HG03378 (cell line): ENCODE measurements around the gene OR51M1.
"Not testable (repeated sequence)": the region's sequence is repeated elsewhere in the genome, so short reads cannot be mapped to it uniquely, and the experiment has no call there.

Experiments used
- ATAC-seq: cut with Tn5 transposase; IDR thresholded peaks from one replicate; pipeline ENCODE4 v1.9.1; 2021; ENCODE audit warnings: mild to moderate bottlenecking, moderate library complexity; ENCODE audit not compliant: unreplicated experiment

The OR51M1 gene

GRCh38 chr11:5383576-5383975 is at the start of gene OR51M1:
Gene OR51M1, plus strand, starts transcription at chr11:5383812. Its CDS starts 5,587 bp downstream, at chr11:5389399.
- no peak for ATAC-seq

- no peak for ATAC-seq
Measured at GRCh38 chr11:5335170-5335569, 48.4 kb upstream of the OR51M1 start.

DNA sequence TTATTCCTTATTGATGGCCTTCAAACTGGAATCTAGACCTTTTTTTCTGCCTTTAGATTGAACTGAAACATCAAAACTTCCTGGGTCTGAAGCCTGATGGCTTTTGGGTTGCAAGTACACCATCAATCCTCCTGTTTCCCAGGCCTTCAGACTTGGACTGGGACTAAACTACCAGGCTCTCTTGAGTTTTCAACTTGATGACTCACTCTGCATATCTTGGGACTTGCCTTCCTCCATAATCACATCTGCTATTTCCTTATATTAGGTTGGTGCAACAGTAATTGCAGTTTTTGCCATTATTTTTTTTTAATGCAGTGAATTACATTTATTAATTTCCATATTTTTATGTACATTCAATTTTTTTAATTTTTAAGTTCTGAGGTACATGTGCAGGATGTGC is 47.3 kb upstream of the OR51M1 start:
- ATAC-seq = no peak

DNA sequence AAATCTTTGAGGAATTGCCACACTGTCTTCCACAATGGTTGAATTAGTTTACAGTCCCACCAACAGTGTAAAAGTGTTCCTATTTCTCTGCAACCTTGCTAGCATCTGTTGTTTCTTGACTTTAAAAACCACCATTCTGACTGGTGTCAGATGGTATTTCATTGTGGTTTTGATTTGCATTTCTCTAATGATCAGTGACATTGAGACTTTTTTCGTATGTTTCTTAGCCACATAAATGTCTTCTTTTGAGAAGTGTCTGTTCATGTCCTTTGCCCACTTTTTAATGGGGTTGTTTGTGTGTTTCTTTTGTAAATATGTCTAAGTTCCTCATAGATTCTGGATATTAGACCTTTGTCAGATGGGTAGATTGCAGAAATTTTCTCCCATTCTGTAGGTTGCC is 46.4 kb upstream of the OR51M1 start:
- ATAC-seq = not testable (repeated sequence)

- peak; percentile 84 for ATAC-seq
Measured at GRCh38 chr11:5339771-5340322, 43.8 kb upstream of the OR51M1 start.

DNA sequence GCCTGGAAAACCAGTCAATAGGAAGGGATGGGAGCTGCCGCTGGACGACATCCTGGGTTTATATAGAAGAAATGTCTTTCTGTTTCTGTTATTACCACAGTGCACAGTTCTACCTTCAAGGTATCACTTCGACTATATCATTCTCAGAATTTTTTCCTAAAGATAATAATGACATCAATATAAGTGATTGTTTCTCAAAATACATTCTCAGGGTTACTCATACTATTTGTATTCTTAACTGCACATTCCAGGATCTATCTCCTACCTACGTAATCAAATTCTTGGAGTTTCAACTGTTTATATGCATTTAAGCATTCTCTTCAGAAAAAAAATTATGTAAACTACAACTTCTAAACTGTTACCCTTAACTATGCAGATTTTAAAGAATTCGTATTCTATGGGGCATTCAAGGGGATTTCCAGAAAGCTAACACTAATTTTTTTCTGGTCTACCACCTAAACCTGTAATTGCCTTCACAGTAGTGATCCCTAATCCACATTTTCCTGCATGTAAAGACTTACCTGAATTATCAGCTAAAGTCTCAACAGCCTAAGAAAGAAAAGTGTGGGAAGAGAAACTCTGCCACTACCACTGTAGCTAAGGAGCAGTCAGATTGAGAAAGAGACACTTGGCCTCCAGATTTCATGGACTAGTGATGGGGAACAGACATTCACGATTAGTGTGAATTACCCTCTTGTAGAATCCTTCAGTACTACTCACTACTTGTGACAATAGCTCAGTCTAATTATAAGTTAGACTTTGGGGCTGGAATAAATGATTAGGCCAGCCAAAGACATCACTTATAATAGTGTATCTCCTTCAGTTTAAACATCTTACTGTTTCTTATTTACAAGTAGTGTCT is 39.9 kb upstream of the OR51M1 start, which contains the start of gene OR51B5:
OR51B5 (minus strand) TSS at position 51 of the 862 bp plus-strand sequence; CDS start at position 51, 0 bp downstream.
- no peak for ATAC-seq

DNA sequence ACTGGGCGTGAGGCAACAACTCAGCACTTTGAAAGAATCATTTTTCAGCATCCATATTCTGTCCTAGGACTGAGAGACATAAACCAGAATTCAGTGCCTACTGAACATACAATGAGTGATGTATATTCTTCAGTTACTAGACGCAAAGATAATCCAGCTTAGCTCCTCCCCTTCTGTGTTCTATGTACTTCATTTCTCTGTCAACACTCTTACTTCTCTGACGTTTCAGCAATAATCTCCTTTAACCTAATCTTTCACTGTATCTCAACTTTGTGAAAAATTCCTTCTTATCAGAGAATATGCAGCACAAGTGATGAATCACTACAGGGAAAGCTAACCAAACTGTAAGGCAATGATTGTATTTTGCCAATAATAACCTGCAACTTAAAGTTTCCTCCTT is 37.8 kb upstream of the OR51M1 start:
- no peak for ATAC-seq

- no peak for ATAC-seq
Measured at GRCh38 chr11:5348551-5349194, 34.9 kb upstream of the OR51M1 start.

GRCh38 chr11:5349550-5349949 is 34.1 kb upstream of the OR51M1 start:
- ATAC-seq = no peak

DNA sequence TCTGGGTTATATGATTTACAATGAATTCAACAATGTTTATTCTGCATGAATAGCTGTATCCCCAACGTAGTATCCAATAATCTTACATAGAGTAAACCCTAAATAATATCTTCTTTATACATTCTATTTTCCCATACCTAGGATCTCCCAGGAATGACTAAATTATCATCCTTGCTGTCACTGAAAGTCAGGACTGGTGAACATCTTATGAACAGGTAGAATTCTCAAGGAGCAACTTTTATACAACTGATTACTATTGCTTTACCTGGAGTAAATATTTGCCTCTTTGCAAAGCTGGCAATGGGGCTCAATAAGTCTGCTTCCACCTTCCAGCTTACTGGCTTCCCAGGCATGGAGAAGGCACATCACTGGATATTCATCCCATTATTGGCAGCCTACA is 32.4 kb upstream of the OR51M1 start, which contains the start of gene OR51B6:
OR51B6 (plus strand) TSS at position 301 of the 400 bp plus-strand sequence; CDS start at position 301, 0 bp downstream.
- no peak for ATAC-seq

- not testable (repeated sequence) for ATAC-seq
Measured at GRCh38 chr11:5356031-5356430, 27.6 kb upstream of the OR51M1 start.

GRCh38 chr11:5362017-5362625 is 21.5 kb upstream of the OR51M1 start:
- no peak for ATAC-seq

DNA sequence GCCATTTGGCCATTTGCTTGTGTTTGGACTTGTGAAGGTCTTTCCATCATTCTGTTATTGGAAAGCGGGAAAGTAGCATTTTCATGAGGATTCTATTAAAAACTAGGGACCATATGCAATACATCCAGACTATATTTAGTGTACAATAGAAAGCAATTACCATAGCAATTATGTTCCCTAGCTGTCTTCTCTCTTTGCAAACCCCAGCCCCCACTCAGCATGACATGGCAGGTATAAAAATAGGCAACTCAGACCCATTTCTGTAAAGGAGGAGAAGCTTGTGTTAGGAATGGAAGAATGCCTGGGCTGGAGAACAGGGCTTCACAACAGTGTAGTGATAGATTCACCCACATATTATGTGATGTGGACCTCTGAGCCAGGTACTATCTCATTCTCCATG is 19.9 kb upstream of the OR51M1 start:
- no peak for ATAC-seq

GRCh38 chr11:5364214-5364613 is 19.4 kb upstream of the OR51M1 start:
- ATAC-seq = no peak

GRCh38 chr11:5366365-5366764 is 17.2 kb upstream of the OR51M1 start:
- not testable (repeated sequence) for ATAC-seq

- ATAC-seq = no peak
Measured at GRCh38 chr11:5366856-5367255, 16.8 kb upstream of the OR51M1 start.

DNA sequence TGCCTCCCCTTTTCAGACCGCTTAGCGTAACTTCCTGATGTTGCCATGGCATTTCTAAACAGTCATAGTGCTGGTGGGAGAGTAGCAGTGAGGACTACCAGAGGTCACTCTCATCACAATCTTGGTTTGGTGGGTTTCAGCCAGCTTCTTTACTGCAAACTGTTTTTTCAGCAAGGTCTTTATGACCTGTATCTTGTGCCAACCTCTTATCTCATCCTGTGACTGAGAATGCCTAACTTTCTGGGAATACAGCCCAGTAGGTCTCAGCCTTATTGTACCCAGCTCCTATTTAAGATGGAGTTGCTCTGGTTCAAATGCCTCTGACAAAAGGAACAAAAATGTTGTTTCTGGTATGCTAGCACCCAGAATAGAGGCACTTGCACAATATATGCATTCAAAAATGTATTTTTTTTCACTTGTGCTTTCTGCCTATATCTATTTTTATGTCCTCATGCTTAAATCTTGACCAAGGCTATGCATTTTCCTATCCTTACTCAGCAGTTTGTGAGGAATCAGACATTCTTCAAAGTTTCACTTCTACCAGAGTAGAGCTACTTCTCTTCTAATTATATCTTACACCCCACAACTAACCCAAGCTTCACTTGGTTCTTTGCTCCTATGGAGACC is 16.1 kb upstream of the OR51M1 start:
- no peak for ATAC-seq

DNA sequence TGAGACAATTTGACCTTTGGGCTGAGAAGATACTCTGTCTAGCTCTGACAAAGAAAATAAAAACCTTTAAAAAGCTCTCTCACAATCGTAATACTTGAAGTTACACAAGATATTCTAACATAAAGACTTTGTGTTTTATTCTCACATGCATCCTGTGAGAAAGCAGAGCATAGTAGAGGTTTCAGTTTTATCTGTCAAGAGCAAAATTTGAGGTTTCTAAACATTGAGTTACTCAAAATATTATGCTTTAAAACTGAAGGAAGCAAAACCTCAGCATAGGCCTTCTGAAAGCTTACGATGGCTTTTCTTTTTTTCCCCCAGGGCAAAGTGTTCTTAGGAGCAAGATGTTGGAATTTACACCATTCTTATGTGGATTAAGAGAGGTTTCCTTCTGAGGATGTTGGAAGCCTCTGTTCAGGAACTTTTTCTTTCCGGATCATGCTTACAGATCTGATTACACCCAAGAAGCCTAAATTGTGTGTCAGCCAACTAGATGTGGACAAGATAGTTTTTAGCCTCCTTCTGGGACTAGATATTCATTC is 15.0 kb upstream of the OR51M1 start:
- no peak for ATAC-seq

GRCh38 chr11:5369789-5370188 is 13.8 kb upstream of the OR51M1 start:
- ATAC-seq = peak; percentile 62

GRCh38 chr11:5380740-5381342 is 2.8 kb upstream of the OR51M1 start:
- ATAC-seq = peak; percentile 95
